ENCODE measurements around the gene CNIH1. TPM values are rescaled to one million over a fixed set of nuclear protein-coding genes. Genes with fewer than 3 reads are reported as not detected.

CNIH1 gene
- total and polyA plus RNA-seq, 2 of the 13 experiments (the other 11 are each of a cell fraction or from before 2014, with no cell fraction given), result 166 to 421 TPM

- TF ChIP-seq, protein P1, sequence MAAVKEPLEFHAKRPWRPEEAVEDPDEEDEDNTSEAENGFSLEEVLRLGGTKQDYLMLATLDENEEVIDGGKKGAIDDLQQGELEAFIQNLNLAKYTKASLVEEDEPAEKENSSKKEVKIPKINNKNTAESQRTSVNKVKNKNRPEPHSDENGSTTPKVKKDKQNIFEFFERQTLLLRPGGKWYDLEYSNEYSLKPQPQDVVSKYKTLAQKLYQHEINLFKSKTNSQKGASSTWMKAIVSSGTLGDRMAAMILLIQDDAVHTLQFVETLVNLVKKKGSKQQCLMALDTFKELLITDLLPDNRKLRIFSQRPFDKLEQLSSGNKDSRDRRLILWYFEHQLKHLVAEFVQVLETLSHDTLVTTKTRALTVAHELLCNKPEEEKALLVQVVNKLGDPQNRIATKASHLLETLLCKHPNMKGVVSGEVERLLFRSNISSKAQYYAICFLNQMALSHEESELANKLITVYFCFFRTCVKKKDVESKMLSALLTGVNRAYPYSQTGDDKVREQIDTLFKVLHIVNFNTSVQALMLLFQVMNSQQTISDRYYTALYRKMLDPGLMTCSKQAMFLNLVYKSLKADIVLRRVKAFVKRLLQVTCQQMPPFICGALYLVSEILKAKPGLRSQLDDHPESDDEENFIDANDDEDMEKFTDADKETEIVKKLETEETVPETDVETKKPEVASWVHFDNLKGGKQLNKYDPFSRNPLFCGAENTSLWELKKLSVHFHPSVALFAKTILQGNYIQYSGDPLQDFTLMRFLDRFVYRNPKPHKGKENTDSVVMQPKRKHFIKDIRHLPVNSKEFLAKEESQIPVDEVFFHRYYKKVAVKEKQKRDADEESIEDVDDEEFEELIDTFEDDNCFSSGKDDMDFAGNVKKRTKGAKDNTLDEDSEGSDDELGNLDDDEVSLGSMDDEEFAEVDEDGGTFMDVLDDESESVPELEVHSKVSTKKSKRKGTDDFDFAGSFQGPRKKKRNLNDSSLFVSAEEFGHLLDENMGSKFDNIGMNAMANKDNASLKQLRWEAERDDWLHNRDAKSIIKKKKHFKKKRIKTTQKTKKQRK (IDR thresholded peaks at IDR 0.05; ENCODE audit: low read length), result no peak
- TF ChIP-seq TFAP4 (IDR thresholded peaks at IDR 0.05; ENCODE audit: borderline replicate concordance, low read depth), result peak; percentile 48; the same call in 1 of the 2 replicates
- peak; percentile 41; the same call in 1 of the 2 replicates for TF ChIP-seq ARID4A (CRISPR knock-in tag; IDR thresholded peaks at IDR 0.05; ENCODE audit: borderline replicate concordance)
- no peak for TF ChIP-seq KMT2B (CRISPR knock-in tag; IDR thresholded peaks at IDR 0.05)
- TF ChIP-seq FOXA3 (CRISPR knock-in tag; IDR thresholded peaks at IDR 0.05), result peak; percentile 90
- TF ChIP-seq AKAP8 (CRISPR knock-in tag; IDR thresholded peaks at IDR 0.05), result no peak
- no peak for TF ChIP-seq KDM5B (CRISPR knock-in tag; IDR thresholded peaks at IDR 0.05; ENCODE audit: borderline replicate concordance)
- TF ChIP-seq XRCC5 (optimal IDR thresholded peaks at IDR 0.05; ENCODE audit: low read length), result no peak
- no peak for TF ChIP-seq ZNF432 (CRISPR knock-in tag; IDR thresholded peaks at IDR 0.05; ENCODE audit: borderline replicate concordance)
- no peak for TF ChIP-seq STAT5B (CRISPR knock-in tag; IDR thresholded peaks at IDR 0.05)
- TF ChIP-seq ZSCAN20 (CRISPR knock-in tag; IDR thresholded peaks at IDR 0.05; ENCODE audit: borderline replicate concordance), result no peak
- TF ChIP-seq, protein P2, sequence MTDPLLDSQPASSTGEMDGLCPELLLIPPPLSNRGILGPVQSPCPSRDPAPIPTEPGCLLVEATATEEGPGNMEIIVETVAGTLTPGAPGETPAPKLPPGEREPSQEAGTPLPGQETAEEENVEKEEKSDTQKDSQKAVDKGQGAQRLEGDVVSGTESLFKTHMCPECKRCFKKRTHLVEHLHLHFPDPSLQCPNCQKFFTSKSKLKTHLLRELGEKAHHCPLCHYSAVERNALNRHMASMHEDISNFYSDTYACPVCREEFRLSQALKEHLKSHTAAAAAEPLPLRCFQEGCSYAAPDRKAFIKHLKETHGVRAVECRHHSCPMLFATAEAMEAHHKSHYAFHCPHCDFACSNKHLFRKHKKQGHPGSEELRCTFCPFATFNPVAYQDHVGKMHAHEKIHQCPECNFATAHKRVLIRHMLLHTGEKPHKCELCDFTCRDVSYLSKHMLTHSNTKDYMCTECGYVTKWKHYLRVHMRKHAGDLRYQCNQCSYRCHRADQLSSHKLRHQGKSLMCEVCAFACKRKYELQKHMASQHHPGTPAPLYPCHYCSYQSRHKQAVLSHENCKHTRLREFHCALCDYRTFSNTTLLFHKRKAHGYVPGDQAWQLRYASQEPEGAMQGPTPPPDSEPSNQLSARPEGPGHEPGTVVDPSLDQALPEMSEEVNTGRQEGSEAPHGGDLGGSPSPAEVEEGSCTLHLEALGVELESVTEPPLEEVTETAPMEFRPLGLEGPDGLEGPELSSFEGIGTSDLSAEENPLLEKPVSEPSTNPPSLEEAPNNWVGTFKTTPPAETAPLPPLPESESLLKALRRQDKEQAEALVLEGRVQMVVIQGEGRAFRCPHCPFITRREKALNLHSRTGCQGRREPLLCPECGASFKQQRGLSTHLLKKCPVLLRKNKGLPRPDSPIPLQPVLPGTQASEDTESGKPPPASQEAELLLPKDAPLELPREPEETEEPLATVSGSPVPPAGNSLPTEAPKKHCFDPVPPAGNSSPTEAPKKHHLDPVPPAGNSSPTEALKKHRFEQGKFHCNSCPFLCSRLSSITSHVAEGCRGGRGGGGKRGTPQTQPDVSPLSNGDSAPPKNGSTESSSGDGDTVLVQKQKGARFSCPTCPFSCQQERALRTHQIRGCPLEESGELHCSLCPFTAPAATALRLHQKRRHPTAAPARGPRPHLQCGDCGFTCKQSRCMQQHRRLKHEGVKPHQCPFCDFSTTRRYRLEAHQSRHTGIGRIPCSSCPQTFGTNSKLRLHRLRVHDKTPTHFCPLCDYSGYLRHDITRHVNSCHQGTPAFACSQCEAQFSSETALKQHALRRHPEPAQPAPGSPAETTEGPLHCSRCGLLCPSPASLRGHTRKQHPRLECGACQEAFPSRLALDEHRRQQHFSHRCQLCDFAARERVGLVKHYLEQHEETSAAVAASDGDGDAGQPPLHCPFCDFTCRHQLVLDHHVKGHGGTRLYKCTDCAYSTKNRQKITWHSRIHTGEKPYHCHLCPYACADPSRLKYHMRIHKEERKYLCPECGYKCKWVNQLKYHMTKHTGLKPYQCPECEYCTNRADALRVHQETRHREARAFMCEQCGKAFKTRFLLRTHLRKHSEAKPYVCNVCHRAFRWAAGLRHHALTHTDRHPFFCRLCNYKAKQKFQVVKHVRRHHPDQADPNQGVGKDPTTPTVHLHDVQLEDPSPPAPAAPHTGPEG (CRISPR knock-in tag; IDR thresholded peaks at IDR 0.05), result no peak
- no peak for TF ChIP-seq U2AF2 (IDR thresholded peaks at IDR 0.05; ENCODE audit: low read depth, low read length)
- no peak for TF ChIP-seq CCAR2 (optimal IDR thresholded peaks at IDR 0.05; ENCODE audit: low read depth, low read length)
- no peak for TF ChIP-seq ADNP (CRISPR knock-in tag; IDR thresholded peaks at IDR 0.05)
- no peak for TF ChIP-seq ZNF768 (CRISPR knock-in tag; IDR thresholded peaks at IDR 0.05)
Measured at GRCh38 chr14:54424479-54424901, 16.7 kb downstream of the CNIH1 start (continued).

All from HepG2 (cell line).